Measurements from ENCODE around the gene NLN.

DNA sequence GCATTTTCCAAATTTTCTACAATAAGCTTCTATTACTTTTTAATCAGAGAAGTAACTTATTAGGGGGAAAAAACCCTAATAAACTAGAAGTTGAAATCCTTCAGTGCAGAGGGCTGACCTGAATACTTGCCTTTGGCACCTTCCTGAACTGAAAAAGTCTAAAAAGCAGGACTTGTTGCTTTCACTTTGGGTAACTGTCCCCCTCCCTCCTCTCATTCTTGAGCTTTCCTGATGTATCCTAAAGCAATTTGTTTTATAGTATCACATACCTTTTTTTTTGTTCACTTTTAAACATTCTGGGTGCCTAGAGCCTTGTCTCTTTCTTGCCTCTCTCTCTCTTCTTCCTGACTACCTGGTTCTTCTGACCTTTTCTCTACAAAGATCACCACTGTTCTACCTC lies 140.4 kb downstream of the NLN start:
- TF ChIP-seq, protein P1, sequence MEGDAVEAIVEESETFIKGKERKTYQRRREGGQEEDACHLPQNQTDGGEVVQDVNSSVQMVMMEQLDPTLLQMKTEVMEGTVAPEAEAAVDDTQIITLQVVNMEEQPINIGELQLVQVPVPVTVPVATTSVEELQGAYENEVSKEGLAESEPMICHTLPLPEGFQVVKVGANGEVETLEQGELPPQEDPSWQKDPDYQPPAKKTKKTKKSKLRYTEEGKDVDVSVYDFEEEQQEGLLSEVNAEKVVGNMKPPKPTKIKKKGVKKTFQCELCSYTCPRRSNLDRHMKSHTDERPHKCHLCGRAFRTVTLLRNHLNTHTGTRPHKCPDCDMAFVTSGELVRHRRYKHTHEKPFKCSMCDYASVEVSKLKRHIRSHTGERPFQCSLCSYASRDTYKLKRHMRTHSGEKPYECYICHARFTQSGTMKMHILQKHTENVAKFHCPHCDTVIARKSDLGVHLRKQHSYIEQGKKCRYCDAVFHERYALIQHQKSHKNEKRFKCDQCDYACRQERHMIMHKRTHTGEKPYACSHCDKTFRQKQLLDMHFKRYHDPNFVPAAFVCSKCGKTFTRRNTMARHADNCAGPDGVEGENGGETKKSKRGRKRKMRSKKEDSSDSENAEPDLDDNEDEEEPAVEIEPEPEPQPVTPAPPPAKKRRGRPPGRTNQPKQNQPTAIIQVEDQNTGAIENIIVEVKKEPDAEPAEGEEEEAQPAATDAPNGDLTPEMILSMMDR (conservative IDR thresholded peaks at IDR 0.05; ENCODE audit: low read depth, low read length), result no peak
- TF ChIP-seq, protein P2, sequence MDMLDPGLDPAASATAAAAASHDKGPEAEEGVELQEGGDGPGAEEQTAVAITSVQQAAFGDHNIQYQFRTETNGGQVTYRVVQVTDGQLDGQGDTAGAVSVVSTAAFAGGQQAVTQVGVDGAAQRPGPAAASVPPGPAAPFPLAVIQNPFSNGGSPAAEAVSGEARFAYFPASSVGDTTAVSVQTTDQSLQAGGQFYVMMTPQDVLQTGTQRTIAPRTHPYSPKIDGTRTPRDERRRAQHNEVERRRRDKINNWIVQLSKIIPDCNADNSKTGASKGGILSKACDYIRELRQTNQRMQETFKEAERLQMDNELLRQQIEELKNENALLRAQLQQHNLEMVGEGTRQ (IDR thresholded peaks at IDR 0.05; ENCODE audit: low read depth, low read length), result no peak
